Fibroblast of villous mesenchyme (primary cell): ENCODE results near the gene ARGLU1. TPM values are rescaled to one million over a fixed set of nuclear protein-coding genes. Genes with fewer than 3 reads are reported as not detected.

Experiments used
- DNase-seq: peaks from one replicate; pipeline ENCODE4 v3.0.0-alpha.2; 2010; ENCODE audit warnings: low read depth
- H3K4me3 ChIP-seq: 2 replicates; pipeline ENCODE4 v1.5.1; 2011; ENCODE audit warnings: low read depth, mild to moderate bottlenecking, low read length
- CTCF ChIP-seq: IDR thresholded peaks from 2 replicates; pipeline ENCODE4 v1.5.1; 2012; ENCODE audit warnings: low read depth, mild to moderate bottlenecking, low read length; ENCODE audit not compliant: insufficient read depth
- total RNA-seq: library from RNA; depleted of rRNA; stranded (reverse); fragments of >200 nt; gene quantifications from 2 replicates; pipeline ENCODE4 v1.2.3, GENCODE V29; 2012

ARGLU1 gene
- total RNA-seq, 1 donor, result 51.0 TPM

DNA sequence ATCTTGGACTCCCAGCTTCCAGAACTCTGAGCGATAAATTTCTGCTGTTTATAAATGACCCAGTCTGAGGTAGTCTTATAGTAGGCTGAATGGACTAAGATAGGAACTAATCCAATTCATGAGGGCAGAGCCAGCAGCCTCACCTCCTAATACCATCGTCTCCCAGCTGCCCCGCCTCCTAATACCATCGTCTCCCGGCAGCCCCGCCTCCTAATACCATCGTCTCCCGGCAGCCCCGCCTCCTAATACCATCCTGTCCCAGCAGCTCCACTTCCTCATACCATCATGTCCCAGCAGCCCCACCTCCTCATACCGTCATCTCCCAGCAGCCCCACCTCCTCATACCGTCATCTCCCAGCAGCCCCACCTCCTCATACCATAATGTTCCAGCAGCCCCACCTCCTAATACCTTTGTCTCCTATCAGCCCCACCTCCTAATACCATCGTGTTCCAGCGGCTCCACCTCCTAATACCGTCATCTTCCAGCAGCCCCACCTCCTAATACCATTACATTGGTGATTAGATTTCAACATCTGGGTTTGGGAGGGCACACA is 2.4 kb upstream of the ARGLU1 start:
- peak overlapping the region; percentile 29 for H3K4me3 ChIP-seq
- TF ChIP-seq CTCF, result no peak
- peak; percentile 72 for DNase-seq

GRCh38 chr13:106569233-106570095 is 1.5 kb upstream of the ARGLU1 start:
- no peak for DNase-seq
- no peak overlapping the region for H3K4me3 ChIP-seq
- no peak for TF ChIP-seq CTCF

DNA sequence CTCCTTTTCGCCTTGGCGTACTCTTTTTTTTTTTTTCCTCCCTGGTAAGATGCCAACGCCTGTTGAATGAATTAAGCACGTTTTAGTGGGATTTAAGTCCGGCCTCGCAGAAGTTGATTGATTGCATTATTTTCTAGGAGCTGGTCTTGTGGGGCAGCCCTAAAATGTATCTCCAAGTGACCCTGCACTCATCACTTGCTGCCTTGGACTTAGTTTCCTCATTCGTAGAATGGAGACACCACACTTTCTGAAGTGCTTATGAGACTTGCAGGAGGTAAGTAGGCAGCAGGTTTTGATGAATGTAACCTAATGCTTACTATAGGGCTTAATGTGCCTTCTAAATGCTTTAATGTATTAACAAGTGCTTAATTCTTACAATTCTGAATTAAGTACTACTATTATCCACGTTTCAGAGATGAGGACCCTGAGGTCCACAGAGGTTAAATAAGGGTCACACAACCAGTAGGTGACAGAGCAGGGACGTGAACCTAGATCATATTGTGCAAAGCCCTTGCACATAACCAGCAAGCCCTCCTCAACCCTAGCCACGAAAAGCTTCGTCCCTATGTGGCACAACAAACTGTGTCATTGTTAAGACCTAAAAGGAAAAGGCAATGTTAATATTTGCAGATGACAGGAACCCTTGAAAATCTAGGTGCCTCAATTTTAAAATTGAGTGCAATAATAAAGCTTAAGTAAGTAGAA is 514 bp upstream of the ARGLU1 start:
- peak overlapping the region; percentile 96 for H3K4me3 ChIP-seq
- DNase-seq, result no peak
- TF ChIP-seq CTCF, result no peak

GRCh38 chr13:106566641-106567473 is 1.1 kb downstream of the ARGLU1 start:
- no peak for TF ChIP-seq CTCF
- peak overlapping the region; percentile 96 for H3K4me3 ChIP-seq
- peak; percentile 67 for DNase-seq

DNA sequence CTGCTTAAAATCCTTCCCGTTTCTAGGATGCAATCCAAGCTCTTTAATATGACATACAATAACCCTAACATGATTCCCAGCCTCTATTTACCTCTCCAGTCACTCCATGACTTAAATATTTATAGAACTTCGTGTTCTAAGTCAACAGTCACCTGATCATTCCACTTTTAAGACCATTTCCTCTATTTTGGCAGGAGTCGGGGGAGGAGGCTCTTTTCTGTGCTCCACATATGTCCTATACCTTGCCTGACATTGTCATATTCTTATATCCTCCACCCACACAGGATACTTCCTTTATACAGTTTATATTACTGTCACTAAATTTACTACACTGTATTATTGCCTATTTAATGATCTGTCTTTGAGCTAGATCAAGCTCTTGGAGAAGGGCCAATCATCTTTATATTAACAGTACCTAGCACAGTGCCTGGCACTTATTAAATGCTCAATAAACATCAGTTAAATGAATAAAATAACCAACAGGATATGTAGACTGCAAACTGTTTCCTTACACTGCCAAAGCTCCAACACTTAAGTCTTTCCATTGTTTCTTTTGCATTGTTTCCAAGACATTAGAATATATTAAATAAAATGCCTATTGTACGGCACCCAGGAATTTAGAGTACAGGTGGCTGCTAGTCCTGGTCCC is 2.7 kb downstream of the ARGLU1 start:
- H3K4me3 ChIP-seq, result peak overlapping the region; percentile 96
- DNase-seq, result no peak
- no peak for TF ChIP-seq CTCF

DNA sequence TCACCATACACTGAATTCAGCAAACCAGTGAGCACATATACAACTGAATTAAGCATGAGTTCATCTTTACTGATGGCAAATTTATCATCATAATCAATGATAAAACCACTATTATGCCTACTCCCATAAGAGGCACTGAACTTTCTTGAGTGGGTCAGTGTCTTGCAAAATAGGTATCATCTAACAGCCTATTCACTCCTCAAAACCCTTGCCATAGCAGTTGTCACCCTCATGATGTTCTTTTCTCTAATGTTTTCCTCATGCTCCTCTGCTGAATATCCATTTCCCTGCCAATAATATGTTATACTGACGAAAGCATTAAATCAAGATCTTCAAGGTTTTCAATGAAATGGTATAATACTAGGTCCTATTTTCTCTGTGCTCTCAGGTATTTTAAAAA is 5.6 kb downstream of the ARGLU1 start:
- TF ChIP-seq CTCF, result no peak
- DNase-seq, result no peak
- H3K4me3 ChIP-seq, result no peak overlapping the region
